ENCODE results near the gene DNAJB11. TPM values are rescaled to one million over a fixed set of nuclear protein-coding genes. Genes with fewer than 3 reads are reported as not detected.
A peak's percentile ranks its signal among the peaks of the same experiment; 100 is the strongest.

DNAJB11 gene
- total RNA-seq, 2 donors from 2014 or later = 38.9 to 76.5 TPM

- Histone ChIP-seq H3K27ac (peak overlapping the region in 2 of 4 donors; percentile 59 to 62), H3K27me3 (no peaks in the 10 kb centered on the region), H3K36me3 (replicated peaks in 1 of 2; ENCODE audit: insufficient read depth in 1 of 2, low read depth in 2 of 2) (peaks cover 0 to 2% of the 10 kb centered on the region in 2 donors), H3K9me3 (no peaks in the 10 kb centered on the region), H3K4me1 (peaks cover 32% of the 10 kb centered on the region), H3K4me3 (no peak overlapping the region)
- intact Hi-C loops (cut with DNase I) = no loop called here
- TF ChIP-seq CTCF (IDR thresholded peaks at IDR 0.05) (no peak), POLR2A (IDR thresholded peaks at IDR 0.05) (no peak)
- WGBS, 2 donors = 73 to 74% methylated on average over 7 of the region's 7 CpGs
- DNase-seq (no peak), ATAC-seq (no peak)
Measured at GRCh38 chr3:186590580-186591295, 20.2 kb downstream of the DNAJB11 start.

- ATAC-seq (no peak), DNase-seq (no peak)
- intact Hi-C loops (cut with DNase I) = no loop called here
- no peak overlapping the region for H3K27ac ChIP-seq
- H3K4me3 ChIP-seq = no peak overlapping the region
- no peak for TF ChIP-seq CTCF (IDR thresholded peaks at IDR 0.05)
- TF ChIP-seq POLR2A (IDR thresholded peaks at IDR 0.05) = no peak
- H3K36me3 ChIP-seq (replicated peaks in 1 of 2; ENCODE audit: insufficient read depth in 1 of 2, low read depth in 2 of 2) = no peaks in the 10 kb centered on the region
- 95 to 96% methylated on average over 4 of the region's 4 CpGs for WGBS, 2 donors
- peaks cover 32% of the 10 kb centered on the region for H3K4me1 ChIP-seq
- no peaks in the 10 kb centered on the region for H3K27me3 ChIP-seq
- H3K9me3 ChIP-seq = no peaks in the 10 kb centered on the region
Measured at GRCh38 chr3:186592682-186593081, 22.2 kb downstream of the DNAJB11 start.

- WGBS, 2 donors = 36 to 58% methylated on average over 3 of the region's 3 CpGs
- TF ChIP-seq POLR2A (IDR thresholded peaks at IDR 0.05) (no peak), CTCF (IDR thresholded peaks at IDR 0.05) (no peak)
- Histone ChIP-seq H3K9me3 (no peaks in the 10 kb centered on the region), H3K36me3 (replicated peaks in 1 of 2; ENCODE audit: insufficient read depth in 1 of 2, low read depth in 2 of 2) (no peaks in the 10 kb centered on the region), H3K4me1 (peaks cover 44% of the 10 kb centered on the region), H3K27ac (peak overlapping the region; percentile 22 to 70 (median 64)), H3K27me3 (no peaks in the 10 kb centered on the region), H3K4me3 (no peak overlapping the region)
- DNase-seq = no peak
- no peak for ATAC-seq
- intact Hi-C loops (cut with DNase I) = no loop called here
Measured at GRCh38 chr3:186593862-186594261, 23.3 kb downstream of the DNAJB11 start.

- WGBS, 2 donors = 33 to 43% methylated on average over 6 of the region's 6 CpGs
- peak overlapping the region; percentile 22 to 70 (median 64) for H3K27ac ChIP-seq
- ATAC-seq (peak; percentile 54), DNase-seq (peak; percentile 44 to 72 (median 61))
- TF ChIP-seq CTCF (IDR thresholded peaks at IDR 0.05) (no peak), POLR2A (IDR thresholded peaks at IDR 0.05) (no peak)
- intact Hi-C loops (cut with DNase I) = no loop called here
- no peaks in the 10 kb centered on the region for H3K9me3 ChIP-seq
- H3K4me1 ChIP-seq = peaks cover 48% of the 10 kb centered on the region
- H3K27me3 ChIP-seq = no peaks in the 10 kb centered on the region
- no peak overlapping the region for H3K4me3 ChIP-seq
- H3K36me3 ChIP-seq (replicated peaks in 1 of 2; ENCODE audit: insufficient read depth in 1 of 2, low read depth in 2 of 2) = no peaks in the 10 kb centered on the region
Measured at GRCh38 chr3:186594591-186595113, 24.1 kb downstream of the DNAJB11 start.

Data from body of pancreas (tissue), 4 donors.